Liver (tissue), 9 donors: Measurements from ENCODE around the gene APOBEC3B. TPM values are rescaled to one million over a fixed set of nuclear protein-coding genes. Genes with fewer than 3 reads are reported as not detected.
A peak's percentile ranks its signal among the peaks of the same experiment; 100 is the strongest.

Source experiments
- DNase-seq: peaks from one replicate; pipeline ENCODE4 v3.0.0-alpha.2; 2017; ENCODE audit warnings: low spot score
- H3K27ac ChIP-seq, 2 donors: one replicate each; pipeline ENCODE4 v1.7.0; 2013; ENCODE audit warnings: inconsistent platforms in 2 of 2, low read length in 2 of 2, control low read depth in 1 of 2, low read depth in 1 of 2, mild to moderate bottlenecking in 1 of 2
- H3K27me3 ChIP-seq, 4 donors: one replicate each; pipeline versions ENCODE4 v1.6.1 to v1.7.0; 2013; ENCODE audit warnings: low read length in 3 of 4, inconsistent platforms in 1 of 4, mild to moderate bottlenecking in 1 of 4, moderate library complexity in 1 of 4; ENCODE audit not compliant: control insufficient read depth in 4 of 4, insufficient read depth in 4 of 4
- H3K36me3 ChIP-seq, 4 donors: one replicate each; pipeline versions ENCODE4 v1.6.1 to v1.7.0; 2013; ENCODE audit warnings: low read length in 3 of 4, mild to moderate bottlenecking in 3 of 4, low read depth in 1 of 4, moderate library complexity in 1 of 4; ENCODE audit not compliant: control insufficient read depth in 4 of 4, insufficient read depth in 3 of 4
- H3K4me1 ChIP-seq, 4 donors: one replicate each; pipeline versions ENCODE4 v1.6.1 to v1.7.0; 2013; ENCODE audit warnings: low read length in 3 of 4, mild to moderate bottlenecking in 3 of 4, moderate library complexity in 1 of 4; ENCODE audit not compliant: control insufficient read depth in 4 of 4, insufficient read depth in 4 of 4
- H3K4me3 ChIP-seq, 3 donors: one replicate each; pipeline versions ENCODE4 v1.6.1 to v1.7.0; 2013; ENCODE audit warnings: low read length in 3 of 3, control low read depth in 1 of 3, low read depth in 1 of 3, mild to moderate bottlenecking in 1 of 3
- H3K9ac ChIP-seq, 2 donors: one replicate each; pipeline ENCODE4 v1.7.0; 2013; ENCODE audit warnings: low read length in 2 of 2, mild to moderate bottlenecking in 2 of 2, moderate library complexity in 2 of 2, control low read depth in 1 of 2, low read depth in 1 of 2
- H3K9me3 ChIP-seq, 4 donors: one replicate each; pipeline versions ENCODE4 v1.6.1 to v1.7.0; 2013; ENCODE audit warnings: low read length in 3 of 4; ENCODE audit not compliant: control insufficient read depth in 4 of 4
- EGR1 ChIP-seq, 2 donors: IDR thresholded peaks; 2 replicates each; pipeline ENCODE4 v1.6.1; 2016 to 2018; ENCODE audit warnings: antibody characterized with exemption in 2 of 2, low read depth in 2 of 2
- FOXA1 ChIP-seq: IDR thresholded peaks from 2 replicates; pipeline ENCODE4 v1.6.1; 2016; ENCODE audit warnings: antibody characterized with exemption
- FOXA2 ChIP-seq: IDR thresholded peaks from 2 replicates; pipeline ENCODE4 v1.6.1; 2016; ENCODE audit warnings: antibody characterized with exemption
- GABPA ChIP-seq, 2 donors: IDR thresholded peaks in 1 of 2; conservative IDR thresholded peaks in 1 of 2; 2 replicates each; pipeline ENCODE4 v1.6.1; 2016; ENCODE audit warnings: antibody characterized with exemption in 2 of 2, mild to moderate bottlenecking in 1 of 2, moderate library complexity in 1 of 2
- HNF4A ChIP-seq, 2 donors: conservative IDR thresholded peaks; 2 replicates each; pipeline ENCODE4 v1.6.1; 2016; ENCODE audit warnings: antibody characterized with exemption in 2 of 2, mild to moderate bottlenecking in 2 of 2
- HNF4G ChIP-seq: IDR thresholded peaks from 2 replicates; pipeline ENCODE4 v1.6.1; 2016; ENCODE audit warnings: antibody characterized with exemption
- JUND ChIP-seq, 2 donors: IDR thresholded peaks; 2 replicates each; pipeline ENCODE4 v1.6.1; 2016; ENCODE audit warnings: antibody characterized with exemption in 2 of 2
- NR2F2 ChIP-seq: IDR thresholded peaks from 2 replicates; pipeline ENCODE4 v1.6.1; 2016; ENCODE audit warnings: antibody characterized with exemption
- RAD21 ChIP-seq, 2 donors: IDR thresholded peaks; 2 replicates each; pipeline ENCODE4 v1.6.1; 2016; ENCODE audit warnings: antibody characterized with exemption in 2 of 2, mild to moderate bottlenecking in 2 of 2
- RXRA ChIP-seq, 2 donors: IDR thresholded peaks; 2 replicates each; pipeline ENCODE4 v1.6.1; 2017 to 2018; ENCODE audit warnings: antibody characterized with exemption in 2 of 2, mild to moderate bottlenecking in 1 of 2
- SP1 ChIP-seq: IDR thresholded peaks from 2 replicates; pipeline ENCODE4 v1.6.1; 2018; ENCODE audit warnings: antibody characterized with exemption, mild to moderate bottlenecking
- TAF1 ChIP-seq: conservative IDR thresholded peaks from 2 replicates; pipeline ENCODE4 v1.6.1; 2016; ENCODE audit warnings: antibody characterized with exemption, mild to moderate bottlenecking
- YY1 ChIP-seq: IDR thresholded peaks from 2 replicates; pipeline ENCODE4 v1.6.1; 2016; ENCODE audit warnings: antibody characterized with exemption, mild to moderate bottlenecking
- WGBS: extraction: QIAGEN DNeasy Blood & Tissue Kit; methylation state at CpG from one replicate; pipeline ENCODE4 v1.1.7; 2013; 5-methylcytosine and 5-hydroxymethylcytosine counted together
- polyA plus RNA-seq, 2 donors: library from polyadenylated mRNA; stranded (reverse) in 1 of 2; unstranded in 1 of 2; fragments of 200-250 nt in 1 of 2; fragments of >200 nt in 1 of 2; fragmentation: Nextera tagmentation in 1 of 2; extraction: Ambion mirVana in 1 of 2; gene quantifications; one replicate each; pipeline versions ENCODE4 v1.2.1 to v1.2.3, GENCODE V29; 2013 to 2015
- total RNA-seq, 2 donors: library from RNA; depleted of rRNA; stranded (reverse); fragments of >200 nt; gene quantifications; one replicate each; pipeline ENCODE4 v1.2.3, GENCODE V29; 2014
- TF ChIP-seq, protein P1 (sequence below): IDR thresholded peaks from 2 replicates; pipeline ENCODE4 v1.6.1; 2016; ENCODE audit warnings: antibody characterized with exemption
- TF ChIP-seq, protein P2 (sequence below): IDR thresholded peaks from 2 replicates; pipeline ENCODE4 v1.6.1; 2016; ENCODE audit warnings: antibody characterized with exemption, mild to moderate bottlenecking
- TF ChIP-seq, protein P3 (sequence below): IDR thresholded peaks from 2 replicates; pipeline ENCODE4 v1.6.1; 2016; ENCODE audit warnings: antibody characterized with exemption
- TF ChIP-seq, protein P4 (sequence below): IDR thresholded peaks from 2 replicates; pipeline ENCODE4 v1.6.1; 2016; ENCODE audit warnings: antibody characterized with exemption
- TF ChIP-seq, protein P5 (sequence below): fragments of 150-350 bp; IDR thresholded peaks from 2 replicates; pipeline ENCODE4 v1.5.1; 2017; ENCODE audit warnings: improper control_type of control experiment, low read depth, low read length; ENCODE audit not compliant: missing input control
- donor health status: healthy.
- donor health status: healthy.
- donor health status: healthy.
- donor health status: healthy.
- donor health status: healthy.

Gene APOBEC3B
- total and polyA plus RNA-seq, 4 donors, result 0.08 to 6.0 (median 0.88) TPM

DNA sequence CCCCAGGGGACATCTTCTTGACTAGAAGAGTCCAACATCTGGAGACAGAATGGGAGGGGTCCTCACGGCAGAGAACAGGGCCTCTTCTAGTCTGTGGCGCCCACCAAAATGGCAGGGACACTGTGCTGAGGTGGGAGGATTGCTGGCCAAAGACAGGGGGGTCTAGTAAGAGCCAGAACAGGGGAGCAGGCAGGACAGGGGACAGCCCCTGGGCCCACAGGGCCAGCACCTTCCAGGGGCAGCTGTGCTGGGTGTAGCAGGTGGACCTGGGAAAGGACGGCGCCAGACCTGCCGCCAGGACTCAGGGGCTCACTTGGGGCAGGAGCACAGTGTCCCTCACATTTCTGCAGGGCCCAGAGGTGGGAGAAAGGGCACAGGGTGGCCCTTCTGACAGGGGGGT, 25.6 kb upstream of the APOBEC3B start:
- H3K27ac ChIP-seq, result peak overlapping the region in 1 of 2 donors; percentile 31
- H3K27me3 ChIP-seq, result no peaks in the 10 kb centered on the region
- no peak overlapping the region for H3K4me3 ChIP-seq
- H3K9me3 ChIP-seq, result no peaks in the 10 kb centered on the region
- no peaks in the 10 kb centered on the region for H3K36me3 ChIP-seq
- WGBS, result 83% methylated on average over 5 of the region's 5 CpGs
- no peak overlapping the region for H3K9ac ChIP-seq
- no peak for DNase-seq
- no peaks in the 10 kb centered on the region for H3K4me1 ChIP-seq
- no peak for TF ChIP-seq FOXA2
- TF ChIP-seq, protein P1, sequence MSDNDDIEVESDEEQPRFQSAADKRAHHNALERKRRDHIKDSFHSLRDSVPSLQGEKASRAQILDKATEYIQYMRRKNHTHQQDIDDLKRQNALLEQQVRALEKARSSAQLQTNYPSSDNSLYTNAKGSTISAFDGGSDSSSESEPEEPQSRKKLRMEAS, result no peak
- no peak for TF ChIP-seq NR2F2
- no peak for TF ChIP-seq RXRA (IDR thresholded peaks at IDR 0.05)
- TF ChIP-seq, protein P2, sequence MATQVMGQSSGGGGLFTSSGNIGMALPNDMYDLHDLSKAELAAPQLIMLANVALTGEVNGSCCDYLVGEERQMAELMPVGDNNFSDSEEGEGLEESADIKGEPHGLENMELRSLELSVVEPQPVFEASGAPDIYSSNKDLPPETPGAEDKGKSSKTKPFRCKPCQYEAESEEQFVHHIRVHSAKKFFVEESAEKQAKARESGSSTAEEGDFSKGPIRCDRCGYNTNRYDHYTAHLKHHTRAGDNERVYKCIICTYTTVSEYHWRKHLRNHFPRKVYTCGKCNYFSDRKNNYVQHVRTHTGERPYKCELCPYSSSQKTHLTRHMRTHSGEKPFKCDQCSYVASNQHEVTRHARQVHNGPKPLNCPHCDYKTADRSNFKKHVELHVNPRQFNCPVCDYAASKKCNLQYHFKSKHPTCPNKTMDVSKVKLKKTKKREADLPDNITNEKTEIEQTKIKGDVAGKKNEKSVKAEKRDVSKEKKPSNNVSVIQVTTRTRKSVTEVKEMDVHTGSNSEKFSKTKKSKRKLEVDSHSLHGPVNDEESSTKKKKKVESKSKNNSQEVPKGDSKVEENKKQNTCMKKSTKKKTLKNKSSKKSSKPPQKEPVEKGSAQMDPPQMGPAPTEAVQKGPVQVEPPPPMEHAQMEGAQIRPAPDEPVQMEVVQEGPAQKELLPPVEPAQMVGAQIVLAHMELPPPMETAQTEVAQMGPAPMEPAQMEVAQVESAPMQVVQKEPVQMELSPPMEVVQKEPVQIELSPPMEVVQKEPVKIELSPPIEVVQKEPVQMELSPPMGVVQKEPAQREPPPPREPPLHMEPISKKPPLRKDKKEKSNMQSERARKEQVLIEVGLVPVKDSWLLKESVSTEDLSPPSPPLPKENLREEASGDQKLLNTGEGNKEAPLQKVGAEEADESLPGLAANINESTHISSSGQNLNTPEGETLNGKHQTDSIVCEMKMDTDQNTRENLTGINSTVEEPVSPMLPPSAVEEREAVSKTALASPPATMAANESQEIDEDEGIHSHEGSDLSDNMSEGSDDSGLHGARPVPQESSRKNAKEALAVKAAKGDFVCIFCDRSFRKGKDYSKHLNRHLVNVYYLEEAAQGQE, result no peak
- TF ChIP-seq JUND (IDR thresholded peaks at IDR 0.05), result no peak
- no peak for TF ChIP-seq SP1
- no peak for TF ChIP-seq RAD21 (IDR thresholded peaks at IDR 0.05)
- no peak for TF ChIP-seq TAF1
- no peak for TF ChIP-seq EGR1 (IDR thresholded peaks at IDR 0.05; ENCODE audit: low read depth in 2 of 2)
- TF ChIP-seq, protein P3, sequence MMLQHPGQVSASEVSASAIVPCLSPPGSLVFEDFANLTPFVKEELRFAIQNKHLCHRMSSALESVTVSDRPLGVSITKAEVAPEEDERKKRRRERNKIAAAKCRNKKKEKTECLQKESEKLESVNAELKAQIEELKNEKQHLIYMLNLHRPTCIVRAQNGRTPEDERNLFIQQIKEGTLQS, result no peak
- no peak for TF ChIP-seq FOXA1
- no peak for TF ChIP-seq GABPA (IDR thresholded peaks at IDR 0.05 in 1 of 2, conservative IDR thresholded peaks at IDR 0.05 in 1 of 2)
- no peak for TF ChIP-seq HNF4A (conservative IDR thresholded peaks at IDR 0.05)
- TF ChIP-seq, protein P4, sequence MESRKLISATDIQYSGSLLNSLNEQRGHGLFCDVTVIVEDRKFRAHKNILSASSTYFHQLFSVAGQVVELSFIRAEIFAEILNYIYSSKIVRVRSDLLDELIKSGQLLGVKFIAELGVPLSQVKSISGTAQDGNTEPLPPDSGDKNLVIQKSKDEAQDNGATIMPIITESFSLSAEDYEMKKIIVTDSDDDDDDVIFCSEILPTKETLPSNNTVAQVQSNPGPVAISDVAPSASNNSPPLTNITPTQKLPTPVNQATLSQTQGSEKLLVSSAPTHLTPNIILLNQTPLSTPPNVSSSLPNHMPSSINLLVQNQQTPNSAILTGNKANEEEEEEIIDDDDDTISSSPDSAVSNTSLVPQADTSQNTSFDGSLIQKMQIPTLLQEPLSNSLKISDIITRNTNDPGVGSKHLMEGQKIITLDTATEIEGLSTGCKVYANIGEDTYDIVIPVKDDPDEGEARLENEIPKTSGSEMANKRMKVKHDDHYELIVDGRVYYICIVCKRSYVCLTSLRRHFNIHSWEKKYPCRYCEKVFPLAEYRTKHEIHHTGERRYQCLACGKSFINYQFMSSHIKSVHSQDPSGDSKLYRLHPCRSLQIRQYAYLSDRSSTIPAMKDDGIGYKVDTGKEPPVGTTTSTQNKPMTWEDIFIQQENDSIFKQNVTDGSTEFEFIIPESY, result no peak
- TF ChIP-seq, protein P5, sequence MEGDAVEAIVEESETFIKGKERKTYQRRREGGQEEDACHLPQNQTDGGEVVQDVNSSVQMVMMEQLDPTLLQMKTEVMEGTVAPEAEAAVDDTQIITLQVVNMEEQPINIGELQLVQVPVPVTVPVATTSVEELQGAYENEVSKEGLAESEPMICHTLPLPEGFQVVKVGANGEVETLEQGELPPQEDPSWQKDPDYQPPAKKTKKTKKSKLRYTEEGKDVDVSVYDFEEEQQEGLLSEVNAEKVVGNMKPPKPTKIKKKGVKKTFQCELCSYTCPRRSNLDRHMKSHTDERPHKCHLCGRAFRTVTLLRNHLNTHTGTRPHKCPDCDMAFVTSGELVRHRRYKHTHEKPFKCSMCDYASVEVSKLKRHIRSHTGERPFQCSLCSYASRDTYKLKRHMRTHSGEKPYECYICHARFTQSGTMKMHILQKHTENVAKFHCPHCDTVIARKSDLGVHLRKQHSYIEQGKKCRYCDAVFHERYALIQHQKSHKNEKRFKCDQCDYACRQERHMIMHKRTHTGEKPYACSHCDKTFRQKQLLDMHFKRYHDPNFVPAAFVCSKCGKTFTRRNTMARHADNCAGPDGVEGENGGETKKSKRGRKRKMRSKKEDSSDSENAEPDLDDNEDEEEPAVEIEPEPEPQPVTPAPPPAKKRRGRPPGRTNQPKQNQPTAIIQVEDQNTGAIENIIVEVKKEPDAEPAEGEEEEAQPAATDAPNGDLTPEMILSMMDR, result no peak
- TF ChIP-seq YY1, result no peak
- TF ChIP-seq HNF4G, result no peak
